Activated CD8-positive, alpha-beta T cell treated with anti-CD3 and anti-CD28 coated beads, Interleukin-2, amount 10 ng/mL, durations not matched to agents 7 days and 5 days (primary cell): Measurements from ENCODE around the gene SDC3. TPM values are rescaled to one million over a fixed set of nuclear protein-coding genes. Genes with fewer than 3 reads are reported as not detected.
A peak's percentile ranks its signal among the peaks of the same experiment; 100 is the strongest.

Source experiments
- ATAC-seq: fragments of 150-1000 bp; cut with Tn5 transposase; one replicate; pipeline ENCODE4 v1.10.0; 2021; ENCODE audit warnings: moderate library complexity
- CTCF ChIA-PET: fragments of 350-600 bp; sonication (Branson Sonifier 250); formaldehyde crosslinking; loops from one replicate; lab custom pipeline; 2021; ENCODE audit warnings: antibody characterized with exemption; lab: Charles Lee
- POLR2A ChIA-PET: fragments of 350-600 bp; sonication (Branson Sonifier 250); formaldehyde crosslinking; loops from one replicate; lab custom pipeline; 2021; ENCODE audit warnings: antibody characterized with exemption; lab: Charles Lee
- DNase-seq: peaks from one replicate; pipeline ENCODE4 v3.0.0-alpha.2; 2020
- H3K27ac Mint-ChIP-seq: one replicate; pipeline ENCODE4 v1.8.0; 2021; ENCODE audit warnings: mild to moderate bottlenecking, mixed read lengths
- H3K27me3 Mint-ChIP-seq: one replicate; pipeline ENCODE4 v1.8.0; 2021; ENCODE audit warnings: low read depth, mixed read lengths
- H3K36me3 Mint-ChIP-seq: one replicate; pipeline ENCODE4 v1.8.0; 2021; ENCODE audit warnings: low read depth, mixed read lengths
- H3K4me1 Mint-ChIP-seq: one replicate; pipeline ENCODE4 v1.8.0; 2021; ENCODE audit warnings: low read depth, mixed read lengths
- H3K4me3 Mint-ChIP-seq: one replicate; pipeline ENCODE4 v1.8.0; 2021; ENCODE audit warnings: mild to moderate bottlenecking, mixed read lengths
- H3K9me3 Mint-ChIP-seq: one replicate; pipeline ENCODE4 v1.8.0; 2022; ENCODE audit warnings: mixed read lengths; ENCODE audit not compliant: insufficient read depth
- total RNA-seq, 2 experiments: library from RNA; stranded (reverse); gene quantifications; one replicate each; pipeline ENCODE4 v1.2.3, GENCODE V29; 2021

Gene SDC3
- total RNA-seq, 2 experiments from 2014 or later: not detected

DNA sequence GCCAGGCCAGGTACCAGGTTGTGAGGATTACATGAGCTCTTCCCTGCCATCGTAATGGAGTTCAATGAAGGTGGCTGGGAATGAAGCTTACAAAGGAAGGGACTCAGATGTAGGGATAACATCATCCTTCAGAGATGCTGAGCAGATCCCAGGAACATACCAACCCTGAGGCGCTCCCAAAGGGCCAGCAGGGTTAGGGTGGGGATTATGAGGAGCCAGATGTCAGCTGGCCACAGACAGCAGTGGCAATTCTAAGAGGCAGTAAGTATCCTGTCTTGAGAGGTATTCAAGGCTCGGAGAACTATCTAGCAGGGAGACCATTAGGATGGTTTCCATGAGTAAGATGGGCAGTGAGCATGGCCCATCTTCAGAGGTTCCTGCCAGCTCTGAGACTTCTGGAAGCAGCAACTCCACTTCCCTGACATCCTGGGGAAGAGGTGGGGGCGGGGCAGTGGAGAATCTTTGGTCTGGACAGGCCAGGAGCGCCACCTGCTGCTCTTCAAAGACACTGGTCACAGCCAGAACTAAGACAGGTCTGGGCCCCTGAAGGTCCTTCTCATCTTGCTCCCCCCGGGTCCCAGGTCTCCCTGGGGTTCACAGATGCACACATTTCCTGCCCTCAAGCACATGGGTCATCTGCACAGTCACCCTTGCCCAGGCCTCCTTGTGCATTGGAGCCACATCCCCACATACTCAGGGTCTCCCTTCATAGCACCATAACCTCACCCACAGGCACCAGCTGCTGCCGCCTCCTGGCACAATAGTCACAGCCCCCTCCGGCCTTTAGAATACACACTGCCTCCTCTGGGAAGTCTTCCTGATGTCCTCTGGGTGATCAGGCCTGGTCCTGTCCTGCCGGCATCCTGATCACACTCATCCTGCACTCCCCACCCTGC is 2.7 kb upstream of the SDC3 start:
- Mint-ChIP-seq H3K4me1 (peaks cover 25% of the 10 kb centered on the region), H3K27me3 (peaks cover 29% of the 10 kb centered on the region), H3K4me3 (no peak overlapping the region), H3K9me3 (no peaks in the 10 kb centered on the region), H3K27ac (no peak overlapping the region), H3K36me3 (no peaks in the 10 kb centered on the region)
- ATAC-seq (no peak), DNase-seq (peak; percentile 67)
- ChIA-PET CTCF (interaction anchor here (0.6 to 6.6 kb wide), 12 partner anchors 10 to 192 kb away, joined by 3 to 108 read pairs (median 3); no protein-coding TSS in a partner anchor), POLR2A (no interaction called here)

DNA sequence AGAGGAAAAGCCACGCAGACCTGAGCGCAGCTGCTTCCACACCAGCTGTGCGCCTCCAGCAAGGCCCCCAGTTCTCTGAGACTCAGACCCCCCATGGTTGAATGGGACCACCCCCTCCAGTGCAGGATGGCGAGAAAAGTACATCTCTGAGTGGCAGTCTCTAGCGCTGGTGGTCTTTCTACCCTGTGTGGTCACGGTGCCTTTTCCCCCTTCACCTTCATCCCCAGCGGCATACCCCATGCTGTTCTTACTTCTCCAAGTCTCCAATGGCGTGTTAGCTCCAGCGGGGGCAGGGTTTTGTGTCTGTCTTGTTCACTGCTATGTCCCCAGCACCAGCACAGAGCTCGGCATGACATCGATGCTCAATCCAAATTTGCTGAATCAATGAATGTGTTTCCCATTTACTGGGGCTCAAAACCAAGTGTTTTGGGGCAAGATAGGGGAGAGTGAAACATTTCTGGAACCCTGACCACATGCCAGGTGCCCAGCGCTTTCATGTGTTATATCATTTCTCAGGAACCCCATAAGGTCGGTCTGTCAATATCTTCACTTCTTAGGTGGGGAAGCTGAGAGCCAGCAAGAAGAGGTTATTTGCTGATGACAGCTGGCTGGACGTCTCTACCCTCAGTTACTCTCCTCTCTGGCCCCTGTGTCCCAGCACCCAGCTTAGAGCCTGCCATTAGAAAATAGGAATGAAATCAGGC is 959 bp upstream of the SDC3 start:
- Mint-ChIP-seq H3K27me3 (peaks cover 43% of the 10 kb centered on the region), H3K9me3 (no peaks in the 10 kb centered on the region), H3K27ac (peak overlapping the region; percentile 74), H3K4me3 (peak overlapping the region; percentile 62), H3K36me3 (no peaks in the 10 kb centered on the region), H3K4me1 (peaks cover 25% of the 10 kb centered on the region)
- DNase-seq: no peak
- POLR2A ChIA-PET: no interaction called here
- CTCF ChIA-PET: interaction anchor here (2.9 to 6.6 kb wide), 3 partner anchors 107 to 190 kb away, joined by 33 to 108 read pairs (median 62); no protein-coding TSS in a partner anchor
- no peak for ATAC-seq

DNA sequence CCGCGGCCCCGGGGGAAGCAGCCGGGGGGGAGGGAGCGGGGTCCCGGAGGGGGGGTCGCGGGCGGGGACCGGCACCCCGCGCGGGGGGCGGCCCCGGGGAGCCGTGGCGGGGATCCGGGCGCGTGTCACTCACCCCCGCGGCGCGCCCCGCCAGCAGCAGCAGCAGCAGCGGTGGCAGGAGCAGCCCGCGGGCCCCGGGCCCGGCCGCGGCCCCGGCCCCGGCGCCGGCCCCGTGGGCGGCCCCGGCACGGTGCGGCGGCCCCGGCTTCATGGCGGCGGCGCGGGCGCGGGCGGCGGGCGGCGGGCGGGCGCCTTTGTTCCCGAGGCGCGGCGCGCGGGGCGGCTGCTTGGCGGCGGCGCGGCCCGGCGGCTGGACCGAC is 252 bp downstream of the SDC3 start:
- Mint-ChIP-seq H3K27me3 (peaks cover 47% of the 10 kb centered on the region), H3K4me3 (no peak overlapping the region), H3K27ac (no peak overlapping the region), H3K9me3 (no peaks in the 10 kb centered on the region), H3K36me3 (no peaks in the 10 kb centered on the region), H3K4me1 (peaks cover 25% of the 10 kb centered on the region)
- CTCF ChIA-PET: no interaction called here
- no peak for ATAC-seq
- no peak for DNase-seq
- POLR2A ChIA-PET: no interaction called here

DNA sequence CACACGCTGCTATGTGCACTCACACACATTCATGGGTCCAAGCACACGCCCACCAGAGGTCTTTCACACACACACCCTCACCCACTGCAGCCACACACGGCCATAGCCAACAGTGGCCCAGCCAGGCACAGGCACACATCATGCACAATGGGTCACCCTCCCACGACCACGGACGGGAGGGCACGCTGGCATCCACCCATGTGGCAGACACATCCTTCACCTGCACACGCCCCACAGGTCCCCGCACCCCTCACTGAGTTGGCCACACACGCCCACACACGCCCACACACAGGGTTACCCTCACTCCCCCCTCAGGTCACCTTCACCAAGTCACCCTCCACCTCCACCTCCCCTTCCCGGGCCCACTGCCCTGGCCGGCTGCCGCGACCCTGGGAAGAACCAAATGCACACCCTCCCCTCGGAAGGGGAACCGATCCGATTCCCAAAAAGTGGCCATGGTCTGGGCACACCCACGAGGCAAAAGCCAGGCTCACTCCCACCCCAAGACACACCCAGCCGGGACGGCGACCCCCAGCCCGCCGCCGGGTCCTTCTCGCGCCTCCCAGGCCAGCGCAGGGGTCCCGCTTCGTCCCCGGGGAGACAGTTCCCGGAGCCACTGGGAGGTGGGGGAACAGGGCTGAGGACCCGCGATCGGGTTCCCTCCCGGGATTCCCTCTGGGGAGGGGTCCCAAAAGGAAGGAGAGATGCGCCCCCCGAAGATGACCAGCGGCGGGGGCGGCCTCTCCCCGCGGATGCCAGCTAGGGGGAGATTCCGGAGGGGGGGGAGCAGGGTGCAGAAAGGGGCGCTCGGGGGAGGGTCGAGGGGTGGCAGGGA is 860 bp downstream of the SDC3 start:
- ChIA-PET CTCF (no interaction called here), POLR2A (no interaction called here)
- H3K27ac Mint-ChIP-seq: no peak overlapping the region
- peaks cover 47% of the 10 kb centered on the region for H3K27me3 Mint-ChIP-seq
- no peaks in the 10 kb centered on the region for H3K9me3 Mint-ChIP-seq
- no peak for DNase-seq
- H3K4me1 Mint-ChIP-seq: peaks cover 19% of the 10 kb centered on the region
- peak overlapping the region; percentile 42 for H3K4me3 Mint-ChIP-seq
- no peaks in the 10 kb centered on the region for H3K36me3 Mint-ChIP-seq
- no peak for ATAC-seq

DNA sequence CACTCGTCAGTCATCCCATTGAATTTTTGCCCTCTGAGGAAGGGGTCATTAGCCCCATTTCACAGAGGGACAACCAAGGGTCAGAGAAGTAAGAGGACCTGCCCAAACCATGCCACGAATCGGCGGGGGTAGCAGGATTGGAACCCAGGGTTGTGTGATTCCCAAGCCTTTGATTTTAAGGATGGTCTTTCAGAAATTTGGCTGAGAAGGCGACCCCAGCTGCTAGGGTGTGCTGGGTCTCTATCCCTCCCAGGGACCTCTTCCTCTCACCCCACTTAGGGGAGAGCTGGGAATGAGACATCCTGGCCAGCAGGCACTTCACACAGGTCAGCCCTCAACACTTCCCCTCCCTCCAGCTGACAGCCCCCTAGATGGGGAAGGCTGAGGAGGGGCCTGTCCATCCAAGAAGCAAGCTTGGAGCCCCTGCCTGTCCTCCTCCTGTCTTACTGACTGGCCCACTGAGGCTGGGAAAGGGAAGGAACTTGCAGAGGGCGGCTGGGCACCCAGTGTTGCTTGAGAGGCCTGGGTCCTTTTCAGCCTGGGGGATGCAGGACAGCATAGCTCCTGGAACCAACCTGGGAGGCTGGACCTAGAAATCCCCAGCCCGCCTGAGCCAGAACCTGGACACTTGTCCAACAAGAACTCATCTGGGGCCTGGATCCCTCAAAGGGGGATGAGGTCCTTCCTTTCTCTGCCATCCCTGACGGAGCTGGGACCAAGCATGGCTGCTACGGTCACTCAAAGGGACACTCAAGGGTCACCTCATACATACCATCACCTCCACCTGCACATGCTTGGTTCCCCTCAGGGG is 1.7 kb downstream of the SDC3 start:
- DNase-seq (no peak), ATAC-seq (no peak)
- H3K27ac Mint-ChIP-seq: no peak overlapping the region
- peaks cover 16% of the 10 kb centered on the region for H3K4me1 Mint-ChIP-seq
- H3K9me3 Mint-ChIP-seq: no peaks in the 10 kb centered on the region
- no peaks in the 10 kb centered on the region for H3K36me3 Mint-ChIP-seq
- ChIA-PET POLR2A (no interaction called here), CTCF (no interaction called here)
- H3K4me3 Mint-ChIP-seq: peak overlapping the region; percentile 42
- H3K27me3 Mint-ChIP-seq: peaks cover 47% of the 10 kb centered on the region

DNA sequence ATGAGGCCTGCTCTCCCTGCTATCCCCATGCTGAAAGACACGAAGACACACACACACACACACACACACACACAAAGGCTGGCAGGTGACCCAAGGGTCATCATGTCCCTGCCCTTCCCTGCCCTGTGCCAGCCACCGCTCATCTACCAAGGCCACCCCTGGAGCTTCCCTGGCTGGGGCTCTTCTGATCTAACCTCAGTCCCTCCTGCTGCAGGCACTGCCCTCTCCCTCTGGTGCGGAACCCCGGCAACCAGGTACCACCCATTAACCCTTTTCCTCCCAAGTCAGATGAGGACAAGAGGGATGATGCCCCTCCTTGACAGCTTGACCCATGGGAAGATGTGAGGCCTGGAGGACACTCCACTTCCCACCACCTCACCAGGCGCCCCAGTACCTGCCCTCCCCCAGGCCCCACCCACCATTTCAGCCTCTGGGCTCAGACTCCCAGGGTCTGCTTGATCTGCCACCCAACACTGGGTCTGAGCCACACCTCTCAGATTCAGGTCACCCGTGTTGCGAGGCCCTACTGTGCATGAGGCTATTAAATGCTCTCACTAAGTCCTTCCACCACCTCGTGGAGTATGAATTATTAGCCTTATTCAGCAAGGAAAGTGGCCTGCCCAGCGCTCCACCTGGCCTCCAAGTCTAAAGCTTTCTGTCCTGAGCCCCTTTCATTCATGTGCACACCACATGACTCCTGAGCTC is 2.5 kb downstream of the SDC3 start:
- peaks cover 16% of the 10 kb centered on the region for H3K4me1 Mint-ChIP-seq
- no peak overlapping the region for H3K4me3 Mint-ChIP-seq
- POLR2A ChIA-PET: no interaction called here
- no peaks in the 10 kb centered on the region for H3K9me3 Mint-ChIP-seq
- DNase-seq: no peak
- no peak for ATAC-seq
- no peak overlapping the region for H3K27ac Mint-ChIP-seq
- no peaks in the 10 kb centered on the region for H3K36me3 Mint-ChIP-seq
- CTCF ChIA-PET: no interaction called here
- H3K27me3 Mint-ChIP-seq: peaks cover 47% of the 10 kb centered on the region

DNA sequence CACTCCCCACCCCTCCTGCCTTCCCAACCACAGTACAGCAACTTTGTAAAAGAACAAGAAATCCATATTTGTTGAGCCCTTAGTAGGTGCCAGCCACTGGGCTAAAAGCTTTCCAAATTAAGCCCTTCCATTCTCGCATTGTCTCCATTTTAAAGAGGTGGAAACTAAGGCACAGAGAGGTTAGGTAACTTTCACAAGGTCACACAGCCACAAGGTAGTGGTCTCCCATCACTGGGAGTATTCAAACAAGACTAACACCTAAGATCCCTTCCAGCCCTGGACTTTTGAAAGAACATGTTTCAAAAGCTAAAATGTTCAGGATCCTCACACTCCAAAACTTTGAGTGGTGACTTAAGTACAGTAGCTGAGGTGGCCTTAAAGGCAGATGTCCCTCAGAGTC is 3.2 kb downstream of the SDC3 start:
- H3K4me1 Mint-ChIP-seq: peaks cover 16% of the 10 kb centered on the region
- H3K9me3 Mint-ChIP-seq: no peaks in the 10 kb centered on the region
- H3K4me3 Mint-ChIP-seq: no peak overlapping the region
- ATAC-seq: no peak
- H3K36me3 Mint-ChIP-seq: no peaks in the 10 kb centered on the region
- no peak overlapping the region for H3K27ac Mint-ChIP-seq
- DNase-seq: no peak
- H3K27me3 Mint-ChIP-seq: peaks cover 42% of the 10 kb centered on the region
- ChIA-PET POLR2A (no interaction called here), CTCF (interaction anchor here (0.7 to 2.1 kb wide), 3 partner anchors 104 to 187 kb away, joined by 3 to 11 read pairs (median 6); no protein-coding TSS in a partner anchor)

DNA sequence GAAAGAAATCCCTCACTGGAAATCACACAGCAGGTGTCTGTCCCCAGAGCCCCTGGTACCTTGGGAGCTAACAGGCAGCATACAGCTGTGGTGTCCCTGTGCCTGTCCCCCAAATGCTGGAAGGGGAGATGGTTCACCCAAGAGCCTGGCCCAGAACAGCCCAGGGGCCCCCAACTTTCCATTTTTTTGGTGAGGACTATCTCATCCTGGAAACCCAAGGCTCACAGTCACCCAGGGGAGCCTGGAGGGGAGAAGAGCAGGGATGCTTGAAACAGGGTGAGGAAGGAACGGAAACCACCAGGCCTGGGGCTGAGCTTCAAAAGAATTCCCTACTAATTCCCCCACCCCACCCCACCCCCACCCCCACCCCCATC is 3.6 kb downstream of the SDC3 start:
- no peaks in the 10 kb centered on the region for H3K36me3 Mint-ChIP-seq
- POLR2A ChIA-PET: no interaction called here
- H3K4me1 Mint-ChIP-seq: peaks cover 16% of the 10 kb centered on the region

DNA sequence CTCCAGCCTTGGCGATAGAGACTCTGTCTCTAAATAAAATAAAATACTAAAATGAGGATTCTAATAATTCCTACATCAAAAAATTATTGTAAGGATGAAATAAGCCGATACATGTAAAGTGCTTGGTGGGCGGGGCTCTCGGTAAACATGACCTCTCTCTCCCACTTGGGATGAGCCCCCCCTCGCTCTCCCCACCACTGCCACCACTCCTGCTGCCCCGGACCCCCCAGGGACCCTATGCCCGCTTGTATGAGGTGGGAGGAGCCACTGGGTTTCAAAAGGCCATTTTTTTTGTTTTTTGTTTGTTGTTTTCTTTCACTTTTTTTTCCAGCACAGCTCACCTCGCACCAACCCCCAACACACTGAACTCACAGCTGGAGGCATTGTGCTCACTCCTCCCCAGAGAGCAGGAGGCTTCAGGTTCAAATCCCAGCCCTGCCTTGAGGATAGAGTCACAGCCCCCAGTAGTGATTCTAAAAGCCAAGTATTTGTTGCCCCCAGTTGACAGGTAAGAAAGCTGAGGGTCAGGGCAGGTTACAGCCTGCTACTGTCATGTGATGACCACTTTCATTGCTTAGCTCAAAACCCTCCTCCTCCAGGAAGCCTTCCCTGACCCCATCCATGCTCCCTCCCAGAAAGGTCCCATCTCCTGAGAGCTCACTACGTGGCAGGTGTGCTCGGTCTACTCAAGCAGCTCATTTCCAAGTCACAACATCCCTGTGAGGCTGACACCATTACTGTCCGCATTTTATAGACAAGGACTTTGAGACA is 4.2 kb downstream of the SDC3 start:
- CTCF ChIA-PET: interaction anchor here (1.8 to 2.1 kb wide), 2 partner anchors 103 to 125 kb away, joined by 6 to 11 read pairs; no protein-coding TSS in a partner anchor
- DNase-seq (no peak), ATAC-seq (no peak)
- no peak overlapping the region for H3K27ac Mint-ChIP-seq
- peaks cover 37% of the 10 kb centered on the region for H3K27me3 Mint-ChIP-seq
- H3K4me1 Mint-ChIP-seq: peaks cover 10% of the 10 kb centered on the region
- no peaks in the 10 kb centered on the region for H3K9me3 Mint-ChIP-seq
- H3K36me3 Mint-ChIP-seq: no peaks in the 10 kb centered on the region
- POLR2A ChIA-PET: interaction anchor here (0.6 kb wide), 1 partner anchor 19 kb away, joined by 3 read pairs; no protein-coding TSS in a partner anchor
- H3K4me3 Mint-ChIP-seq: no peak overlapping the region

More for the DNA sequence above, 3.6 kb downstream of the SDC3 start:
- no peak for DNase-seq
- no peak overlapping the region for H3K27ac Mint-ChIP-seq
- H3K4me3 Mint-ChIP-seq: no peak overlapping the region
- CTCF ChIA-PET: interaction anchor here (0.7 to 2.1 kb wide), 3 partner anchors 103 to 186 kb away, joined by 3 to 11 read pairs (median 6); no protein-coding TSS in a partner anchor
- ATAC-seq: no peak
- H3K27me3 Mint-ChIP-seq: peaks cover 39% of the 10 kb centered on the region
- H3K9me3 Mint-ChIP-seq: no peaks in the 10 kb centered on the region
